RWPE2 (cell line): ENCODE data around the gene PGS1.

Source experiments
- ATAC-seq: fragments of 200-7000 bp; cut with Tn5 transposase; 3 replicates; pipeline ENCODE4 v1.9.1; 2021; ENCODE audit warnings: low read depth
- DNase-seq: peaks from one replicate; pipeline ENCODE4 v3.0.0-alpha.2; 2020; ENCODE audit warnings: low spot score
- H3K27ac ChIP-seq: fragments of 450-650 bp; 2 replicates; pipeline ENCODE4 v1.5.1; 2017; ENCODE audit warnings: mild to moderate bottlenecking; ENCODE audit not compliant: poor library complexity, severe bottlenecking
- H3K27me3 ChIP-seq: fragments of 250-450 bp; sonication (Bioruptor Pico); 2 replicates; pipeline ENCODE4 v1.5.1; 2021; ENCODE audit warnings: mild to moderate bottlenecking, moderate library complexity; ENCODE audit not compliant: insufficient read depth, poor library complexity, severe bottlenecking
- H3K36me3 ChIP-seq: fragments of 250-450 bp; sonication (Bioruptor Pico); 2 replicates; pipeline ENCODE4 v1.5.1; 2020; ENCODE audit warnings: low read depth, mild to moderate bottlenecking, moderate library complexity
- H3K4me1 ChIP-seq: fragments of 250-450 bp; sonication (Bioruptor Pico); 2 replicates; pipeline ENCODE4 v1.5.1; 2021; ENCODE audit warnings: mild to moderate bottlenecking, moderate library complexity; ENCODE audit not compliant: insufficient read depth, poor library complexity, severe bottlenecking
- H3K4me3 ChIP-seq: fragments of 250-450 bp; sonication (Bioruptor Pico); 2 replicates; pipeline ENCODE4 v1.5.1; 2021; ENCODE audit warnings: mild to moderate bottlenecking, moderate library complexity; ENCODE audit not compliant: severe bottlenecking
- H3K9me3 ChIP-seq: fragments of 250-450 bp; sonication (Bioruptor Pico); 2 replicates; pipeline ENCODE4 v1.5.1; 2021; ENCODE audit warnings: mild to moderate bottlenecking, moderate library complexity; ENCODE audit not compliant: severe bottlenecking
- CTCF ChIP-seq: fragments of 450-650 bp; IDR thresholded peaks from one replicate; pipeline ENCODE4 v1.5.1; 2017; ENCODE audit warnings: mild to moderate bottlenecking, moderate library complexity; ENCODE audit not compliant: poor library complexity, severe bottlenecking

The PGS1 gene

GRCh38 chr17:78435330-78436005 lies 57.0 kb downstream of the PGS1 start:
- no peaks in the 10 kb centered on the region for H3K9me3 ChIP-seq
- no peak for ATAC-seq
- H3K4me3 ChIP-seq = no peak overlapping the region
- no peak overlapping the region for H3K27ac ChIP-seq
- DNase-seq = no peak
- no peaks in the 10 kb centered on the region for H3K27me3 ChIP-seq
- H3K36me3 ChIP-seq = no peaks in the 10 kb centered on the region
- H3K4me1 ChIP-seq = no peaks in the 10 kb centered on the region
- no peak for TF ChIP-seq CTCF

DNA sequence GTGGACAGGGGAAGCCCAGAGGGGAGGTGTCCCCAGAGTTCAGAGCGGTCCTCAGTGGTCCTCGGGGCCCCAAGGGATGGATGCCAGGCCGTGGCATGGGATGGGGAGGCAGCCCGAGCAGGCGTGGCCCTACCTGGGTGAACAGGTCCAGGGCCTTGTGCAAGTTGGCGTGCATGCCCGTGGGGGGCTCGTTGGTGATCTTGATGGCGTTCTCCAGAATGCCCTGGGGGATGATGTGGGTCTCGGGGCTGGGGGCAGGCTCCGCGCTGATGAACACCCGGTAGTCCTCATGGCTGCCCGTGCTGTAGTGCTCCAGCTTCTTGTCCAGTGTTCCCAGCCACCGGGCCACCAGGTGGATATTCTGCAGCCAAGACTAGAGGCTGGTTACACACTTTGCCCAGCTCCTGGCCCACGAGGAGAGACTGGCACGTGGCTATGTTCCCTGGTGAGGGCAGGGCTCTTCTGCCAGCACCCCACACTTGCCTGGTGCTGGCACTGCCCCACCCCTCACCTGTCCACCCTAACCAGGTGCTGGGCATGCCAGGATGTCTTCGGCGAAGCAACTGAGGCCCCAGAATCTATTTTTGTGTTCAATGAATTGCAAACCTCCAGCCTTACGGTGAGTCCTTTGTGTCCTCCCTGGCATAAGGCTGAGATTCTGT lies 59.2 kb downstream of the PGS1 start:
- H3K4me1 ChIP-seq = no peaks in the 10 kb centered on the region
- TF ChIP-seq CTCF = no peak
- peak; percentile 10; the same call in 1 of the 3 replicates for ATAC-seq
- H3K9me3 ChIP-seq = no peaks in the 10 kb centered on the region
- H3K27me3 ChIP-seq = no peaks in the 10 kb centered on the region
- H3K36me3 ChIP-seq = no peaks in the 10 kb centered on the region
- H3K4me3 ChIP-seq = no peak overlapping the region
- no peak overlapping the region for H3K27ac ChIP-seq
- peak; percentile 67 for DNase-seq

GRCh38 chr17:78438271-78438691 lies 59.8 kb downstream of the PGS1 start:
- Histone ChIP-seq H3K27ac (no peak overlapping the region), H3K4me3 (no peak overlapping the region), H3K9me3 (no peaks in the 10 kb centered on the region), H3K36me3 (no peaks in the 10 kb centered on the region), H3K27me3 (no peaks in the 10 kb centered on the region), H3K4me1 (no peaks in the 10 kb centered on the region)
- no peak for TF ChIP-seq CTCF
- DNase-seq (no peak), ATAC-seq (no peak)

DNA sequence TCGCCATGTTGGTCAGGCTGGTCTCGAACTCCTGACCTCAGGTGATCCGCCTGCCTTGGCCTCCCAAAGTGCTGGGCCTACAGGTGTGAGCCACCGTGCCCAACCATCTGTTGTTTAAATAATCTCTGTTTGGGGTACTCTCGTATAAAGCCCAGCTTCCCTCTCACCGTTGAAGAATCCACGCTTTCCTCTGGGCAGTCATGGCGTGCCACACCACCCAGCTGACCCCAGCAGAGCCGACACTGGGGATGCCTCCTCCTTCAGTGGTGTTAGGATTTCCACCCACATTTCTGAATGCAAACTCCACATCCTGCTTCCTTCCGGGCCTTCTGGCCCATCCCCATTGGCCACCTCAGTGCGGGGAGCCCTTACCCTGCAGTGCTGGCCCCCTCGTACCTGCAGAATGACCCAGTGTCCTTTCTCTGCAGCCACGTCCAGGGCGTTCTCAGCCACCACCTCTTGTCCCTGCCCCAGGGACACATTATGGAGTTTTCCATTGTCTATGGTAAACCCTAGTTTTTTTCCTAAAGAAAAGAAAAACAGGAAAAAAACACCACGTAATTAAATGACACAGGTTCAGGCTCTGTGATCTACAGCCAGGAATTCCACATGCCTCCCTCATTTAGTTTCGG lies 60.4 kb downstream of the PGS1 start:
- DNase-seq = no peak
- Histone ChIP-seq H3K9me3 (no peaks in the 10 kb centered on the region), H3K4me1 (no peaks in the 10 kb centered on the region), H3K27me3 (no peaks in the 10 kb centered on the region), H3K27ac (no peak overlapping the region), H3K36me3 (no peaks in the 10 kb centered on the region), H3K4me3 (no peak overlapping the region)
- no peak for ATAC-seq
- no peak for TF ChIP-seq CTCF
